D341Med (cell line): ENCODE results near the gene NCKAP1.
"Not testable (repeated sequence)": the region's sequence is repeated elsewhere in the genome, so short reads cannot be mapped to it uniquely, and the experiment has no call there.

ENCODE experiments used
- DNase-seq: peaks from one replicate; pipeline ENCODE4 v3.0.0; 2012; ENCODE audit warnings: low spot score

NCKAP1 gene, protein sequence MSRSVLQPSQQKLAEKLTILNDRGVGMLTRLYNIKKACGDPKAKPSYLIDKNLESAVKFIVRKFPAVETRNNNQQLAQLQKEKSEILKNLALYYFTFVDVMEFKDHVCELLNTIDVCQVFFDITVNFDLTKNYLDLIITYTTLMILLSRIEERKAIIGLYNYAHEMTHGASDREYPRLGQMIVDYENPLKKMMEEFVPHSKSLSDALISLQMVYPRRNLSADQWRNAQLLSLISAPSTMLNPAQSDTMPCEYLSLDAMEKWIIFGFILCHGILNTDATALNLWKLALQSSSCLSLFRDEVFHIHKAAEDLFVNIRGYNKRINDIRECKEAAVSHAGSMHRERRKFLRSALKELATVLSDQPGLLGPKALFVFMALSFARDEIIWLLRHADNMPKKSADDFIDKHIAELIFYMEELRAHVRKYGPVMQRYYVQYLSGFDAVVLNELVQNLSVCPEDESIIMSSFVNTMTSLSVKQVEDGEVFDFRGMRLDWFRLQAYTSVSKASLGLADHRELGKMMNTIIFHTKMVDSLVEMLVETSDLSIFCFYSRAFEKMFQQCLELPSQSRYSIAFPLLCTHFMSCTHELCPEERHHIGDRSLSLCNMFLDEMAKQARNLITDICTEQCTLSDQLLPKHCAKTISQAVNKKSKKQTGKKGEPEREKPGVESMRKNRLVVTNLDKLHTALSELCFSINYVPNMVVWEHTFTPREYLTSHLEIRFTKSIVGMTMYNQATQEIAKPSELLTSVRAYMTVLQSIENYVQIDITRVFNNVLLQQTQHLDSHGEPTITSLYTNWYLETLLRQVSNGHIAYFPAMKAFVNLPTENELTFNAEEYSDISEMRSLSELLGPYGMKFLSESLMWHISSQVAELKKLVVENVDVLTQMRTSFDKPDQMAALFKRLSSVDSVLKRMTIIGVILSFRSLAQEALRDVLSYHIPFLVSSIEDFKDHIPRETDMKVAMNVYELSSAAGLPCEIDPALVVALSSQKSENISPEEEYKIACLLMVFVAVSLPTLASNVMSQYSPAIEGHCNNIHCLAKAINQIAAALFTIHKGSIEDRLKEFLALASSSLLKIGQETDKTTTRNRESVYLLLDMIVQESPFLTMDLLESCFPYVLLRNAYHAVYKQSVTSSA

DNA sequence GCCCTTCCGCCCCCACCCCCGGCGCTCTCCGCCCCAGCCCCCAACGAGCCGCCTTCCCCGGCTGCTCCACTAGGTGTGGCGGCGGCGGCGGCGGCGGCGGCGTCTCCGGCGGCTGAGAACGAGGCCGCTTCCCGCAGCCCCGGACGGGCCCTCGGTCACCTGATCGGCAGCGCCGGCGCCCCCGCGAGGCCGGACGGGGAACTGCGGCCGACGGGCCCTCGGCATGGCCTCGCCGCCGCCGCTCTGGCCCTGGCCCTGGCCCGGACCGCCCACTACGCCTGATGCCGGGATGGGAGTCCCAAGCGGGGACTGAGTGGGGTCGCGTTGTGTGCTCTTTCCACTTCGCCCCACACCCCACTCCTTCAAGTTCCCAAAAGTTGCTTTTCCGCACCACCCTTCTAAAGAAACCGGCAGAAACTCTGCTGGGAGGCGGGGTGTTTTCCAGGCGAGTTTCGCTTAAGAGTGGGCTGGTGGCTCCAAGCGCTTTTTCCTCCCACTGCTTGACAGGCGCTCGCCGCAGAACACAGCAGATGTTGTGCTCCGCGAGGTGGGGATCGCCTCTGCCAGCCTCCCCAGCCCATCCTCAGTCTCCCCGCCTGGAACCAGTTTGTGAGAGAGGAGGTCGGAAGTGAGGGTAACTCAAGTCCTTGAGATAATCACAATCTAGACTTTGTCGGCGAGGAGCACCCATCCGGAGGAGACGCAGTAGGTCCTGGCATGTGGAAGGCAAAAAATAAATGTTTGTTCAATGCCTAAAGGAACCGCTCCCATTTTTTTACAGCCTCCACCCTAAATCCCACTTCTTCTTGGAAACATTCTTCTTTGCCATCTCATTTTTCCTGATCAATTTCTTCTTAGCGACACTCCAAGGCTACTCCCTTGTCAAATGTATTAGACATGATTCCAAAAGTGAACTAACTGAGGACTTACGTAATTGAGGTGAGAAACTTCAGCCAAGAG lies at the start of gene NCKAP1:
NCKAP1 (minus strand) TSS at position 117 of the 960 bp plus-strand sequence. CDS start 358 bp downstream, outside the sequence.
- peak; percentile 94 for DNase-seq

DNA sequence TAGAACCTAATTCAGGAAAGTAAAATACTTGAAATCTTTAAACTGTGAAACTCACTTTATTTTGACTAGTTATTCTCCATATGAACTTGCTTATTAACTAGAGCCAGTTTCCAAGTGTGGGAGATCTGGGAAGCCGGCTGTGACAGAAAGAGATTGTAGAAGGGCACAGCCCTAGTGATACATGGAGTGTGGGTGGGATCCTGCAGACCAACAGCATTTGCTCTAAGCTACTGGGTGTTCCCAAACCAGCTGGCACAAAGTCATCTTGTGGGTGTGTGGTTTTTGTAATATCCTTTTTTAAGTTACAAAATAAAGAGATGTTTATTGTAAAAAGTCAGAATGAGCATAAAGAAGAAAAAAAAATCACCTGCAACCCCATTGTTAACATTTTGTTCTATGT lies 43.7 kb upstream of the NCKAP1 start:
- no peak for DNase-seq

DNA sequence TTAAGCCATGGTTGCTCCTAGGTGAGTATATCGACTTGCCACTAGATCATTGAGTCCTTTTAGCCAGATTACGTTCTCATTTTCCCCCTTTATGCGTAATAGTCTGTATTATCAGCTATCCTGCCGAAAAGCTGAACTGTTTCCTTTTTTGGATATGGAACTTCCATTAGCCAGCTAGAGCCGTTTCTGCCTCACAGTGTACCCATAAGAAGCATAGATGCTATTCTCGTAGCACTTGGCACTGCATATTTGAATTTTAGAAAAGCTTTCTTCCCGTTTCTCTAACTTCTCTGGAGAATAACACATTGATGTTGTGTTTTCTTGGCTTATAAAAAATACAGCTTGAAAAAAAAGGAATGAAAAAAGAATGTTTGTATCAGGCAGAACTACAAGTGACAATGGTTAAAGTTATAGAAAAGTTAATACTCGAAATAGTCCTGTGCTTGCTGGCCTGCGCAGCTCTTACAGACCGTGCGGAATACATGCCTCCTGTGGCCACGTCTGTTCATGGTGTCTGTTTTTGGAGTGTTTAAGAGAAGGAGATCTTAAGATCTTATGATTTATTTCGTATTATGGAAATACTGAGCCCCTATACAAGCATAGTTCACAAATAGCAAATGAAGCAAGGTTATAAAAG lies 41.0 kb upstream of the NCKAP1 start:
- no peak for DNase-seq

- DNase-seq: peak; percentile 88
These were observed 40.3 kb upstream of the NCKAP1 start, which contains the start of gene DUSP19 for GRCh38 chr2:183078464-183079138. Gene DUSP19 (plus strand): TSS chr2:183078747. CDS start chr2:183078934, 187 bp downstream.

DNA sequence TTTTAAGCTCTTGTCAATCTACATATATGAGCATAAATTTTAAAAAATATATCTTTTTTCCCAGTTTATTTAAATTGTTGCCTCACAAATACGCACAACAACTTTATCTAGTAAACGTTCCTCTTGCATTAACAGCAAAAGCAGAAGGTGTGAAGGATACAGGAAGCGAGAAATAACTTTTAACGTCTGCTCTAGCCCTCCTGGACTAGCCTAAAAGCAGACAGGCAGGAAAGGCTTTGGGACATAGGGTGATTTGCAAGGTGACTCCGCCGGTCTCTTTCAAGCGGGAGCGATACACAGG lies 39.9 kb upstream of the NCKAP1 start:
- no peak for DNase-seq

GRCh38 chr2:183072177-183072576 lies 33.9 kb upstream of the NCKAP1 start:
- DNase-seq: no peak

- no peak for DNase-seq
These were observed 32.9 kb upstream of the NCKAP1 start for GRCh38 chr2:183070942-183071844.

- DNase-seq: no peak
These were observed 30.9 kb upstream of the NCKAP1 start for GRCh38 chr2:183069174-183069573.

GRCh38 chr2:183068561-183068960 lies 30.3 kb upstream of the NCKAP1 start:
- DNase-seq: no peak

DNA sequence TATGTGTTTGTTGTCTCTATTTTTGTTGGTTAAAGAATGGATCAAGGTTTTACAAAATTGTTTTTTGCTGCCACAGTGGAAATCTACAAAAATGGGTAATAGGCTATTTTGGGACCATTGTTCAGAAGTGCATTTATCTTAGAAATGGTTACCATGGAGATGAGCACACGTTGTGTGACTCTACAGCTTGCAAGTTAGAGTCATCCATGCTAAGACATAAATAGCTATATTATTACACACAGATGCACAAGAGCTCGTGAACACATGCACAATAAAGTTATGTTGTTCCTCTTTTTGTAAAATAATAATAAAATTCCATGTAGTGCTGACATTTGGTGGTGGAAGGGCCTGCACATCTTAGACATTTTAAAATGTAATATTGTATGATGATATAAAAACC lies 24.8 kb upstream of the NCKAP1 start:
- DNase-seq: no peak

- DNase-seq: no peak
These were observed 22.4 kb upstream of the NCKAP1 start for GRCh38 chr2:183060571-183061231.

- no peak for DNase-seq
These were observed 21.3 kb upstream of the NCKAP1 start for GRCh38 chr2:183059561-183059960.

DNA sequence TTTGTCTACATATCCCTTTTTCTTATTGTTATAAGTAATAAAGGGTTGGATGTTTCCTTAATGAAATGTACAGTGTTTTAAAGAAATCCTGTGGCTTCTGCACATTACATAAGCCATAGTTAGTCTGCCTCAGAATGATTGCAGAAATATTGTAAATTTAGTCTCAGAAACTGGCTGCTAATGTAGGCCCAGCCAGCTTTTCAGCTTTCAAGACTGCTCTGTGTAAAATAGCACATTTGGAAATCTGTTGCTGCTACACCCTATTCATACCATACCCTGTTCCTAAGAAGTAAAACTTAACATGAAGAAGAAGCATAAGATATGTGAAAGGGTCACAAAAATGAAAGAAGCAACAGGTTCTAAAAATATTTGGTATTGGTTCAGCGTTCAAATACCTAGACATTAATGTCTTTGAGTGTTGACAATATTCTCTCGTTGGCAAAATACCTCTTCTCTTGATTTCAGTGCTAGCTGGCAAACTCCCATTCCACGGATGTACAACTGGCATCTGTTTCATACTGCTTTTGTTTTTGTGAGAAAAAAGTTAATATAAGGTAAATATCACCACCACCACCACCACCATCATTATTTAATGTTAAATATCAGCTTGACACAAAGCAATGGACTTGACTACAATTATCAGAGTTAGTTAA lies 19.2 kb upstream of the NCKAP1 start:
- DNase-seq: no peak

- DNase-seq: no peak
These were observed 11.2 kb upstream of the NCKAP1 start for GRCh38 chr2:183049420-183049819.

GRCh38 chr2:183047486-183048125 lies 9.3 kb upstream of the NCKAP1 start:
- DNase-seq: not testable (repeated sequence)

DNA sequence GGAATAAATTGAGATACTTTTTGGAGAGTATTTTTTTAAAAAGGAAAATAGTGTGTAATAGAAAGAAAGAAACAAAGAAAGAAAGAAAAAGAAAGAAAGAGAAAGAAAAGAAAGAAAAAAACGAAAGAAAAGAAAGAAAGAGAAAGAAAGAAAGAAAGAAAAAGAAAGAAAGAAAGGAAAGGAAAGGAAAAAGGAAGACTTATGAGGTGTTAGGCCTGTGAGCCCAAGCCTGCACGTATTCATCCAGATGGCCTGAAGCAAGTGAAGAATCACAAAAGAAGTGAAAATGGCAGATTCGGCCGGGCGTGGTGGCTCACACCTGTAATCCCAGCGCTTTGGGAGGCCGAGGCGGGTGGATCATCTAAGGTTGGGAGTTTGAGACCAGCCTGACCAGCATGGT lies 5.3 kb upstream of the NCKAP1 start:
- not testable (repeated sequence) for DNase-seq

GRCh38 chr2:183040604-183041003 lies 2.3 kb upstream of the NCKAP1 start:
- DNase-seq: no peak
